Right hindlimb (tissue), 1 donor: Measurements from ENCODE around the gene TTLL10.

Experiments used
- DNase-seq: peaks from one replicate; pipeline ENCODE4 v3.0.0-alpha.2; 2018

TTLL10 gene

GRCh38 chr1:1173793-1174415 is at the start of gene TTLL10:
Gene TTLL10 (plus strand): TSS chr1:1173880. CDS start chr1:1179216, 5,336 bp downstream.
- peak; percentile 25 for DNase-seq

GRCh38 chr1:1124508-1124785 is 49.2 kb upstream of the TTLL10 start:
- DNase-seq: no peak

GRCh38 chr1:1124786-1125642 is 48.7 kb upstream of the TTLL10 start:
- peak; percentile 18 for DNase-seq

- DNase-seq: no peak
Observed at GRCh38 chr1:1125945-1126344, 47.7 kb upstream of the TTLL10 start.

- no peak for DNase-seq
Observed at GRCh38 chr1:1127551-1128451, 45.9 kb upstream of the TTLL10 start.

GRCh38 chr1:1128454-1129139 is 45.1 kb upstream of the TTLL10 start:
- no peak for DNase-seq

- no peak for DNase-seq
Observed at GRCh38 chr1:1129381-1129821, 44.3 kb upstream of the TTLL10 start.

GRCh38 chr1:1130206-1131120 is 43.2 kb upstream of the TTLL10 start:
- no peak for DNase-seq

- DNase-seq: no peak
Observed at GRCh38 chr1:1132042-1132950, 41.4 kb upstream of the TTLL10 start.

- peak; percentile 86 for DNase-seq
Observed at GRCh38 chr1:1132956-1133750, 40.5 kb upstream of the TTLL10 start.

GRCh38 chr1:1134300-1134970 is 39.2 kb upstream of the TTLL10 start:
- no peak for DNase-seq

- DNase-seq: peak; percentile 58
Observed at GRCh38 chr1:1135339-1136136, 38.1 kb upstream of the TTLL10 start.

GRCh38 chr1:1136547-1137230 is 37.0 kb upstream of the TTLL10 start:
- DNase-seq: no peak

GRCh38 chr1:1137256-1138045 is 36.2 kb upstream of the TTLL10 start:
- DNase-seq: no peak

GRCh38 chr1:1140673-1141072 is 33.0 kb upstream of the TTLL10 start:
- no peak for DNase-seq

GRCh38 chr1:1141244-1141910 is 32.3 kb upstream of the TTLL10 start:
- DNase-seq: no peak
